HG03442 (cell line): ENCODE measurements around the gene FGF23.

ENCODE experiments used
- ATAC-seq: cut with Tn5 transposase; IDR thresholded peaks from one replicate; pipeline ENCODE4 v1.9.1; 2021; ENCODE audit warnings: mild to moderate bottlenecking, moderate library complexity; ENCODE audit not compliant: unreplicated experiment

Gene FGF23

DNA sequence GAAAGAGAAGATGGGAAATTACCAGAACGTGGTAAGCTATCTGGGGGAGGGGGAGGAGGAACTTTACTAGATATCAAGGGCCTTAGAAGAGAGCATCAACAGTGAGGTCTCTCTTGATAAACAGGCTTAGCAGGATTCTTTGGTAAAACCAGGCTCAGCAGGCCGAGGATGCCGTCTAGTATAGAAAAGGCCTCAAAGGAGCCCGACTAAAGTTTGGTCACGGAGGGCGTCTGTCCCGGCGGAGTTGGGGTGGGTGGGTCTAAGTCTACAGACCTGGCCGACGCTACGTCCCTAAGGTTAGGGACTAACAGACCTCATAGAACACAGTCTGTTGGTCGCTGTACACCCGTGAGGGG, 59.0 kb downstream of the FGF23 start:
- ATAC-seq, result peak; percentile 33
